Fibroblast of upper back skin (primary cell): Measurements from ENCODE around the gene ACSS1.

Source experiments
- DNase-seq: peaks from one replicate; pipeline ENCODE4 v3.0.0-alpha.2; 2013

ACSS1 gene

DNA sequence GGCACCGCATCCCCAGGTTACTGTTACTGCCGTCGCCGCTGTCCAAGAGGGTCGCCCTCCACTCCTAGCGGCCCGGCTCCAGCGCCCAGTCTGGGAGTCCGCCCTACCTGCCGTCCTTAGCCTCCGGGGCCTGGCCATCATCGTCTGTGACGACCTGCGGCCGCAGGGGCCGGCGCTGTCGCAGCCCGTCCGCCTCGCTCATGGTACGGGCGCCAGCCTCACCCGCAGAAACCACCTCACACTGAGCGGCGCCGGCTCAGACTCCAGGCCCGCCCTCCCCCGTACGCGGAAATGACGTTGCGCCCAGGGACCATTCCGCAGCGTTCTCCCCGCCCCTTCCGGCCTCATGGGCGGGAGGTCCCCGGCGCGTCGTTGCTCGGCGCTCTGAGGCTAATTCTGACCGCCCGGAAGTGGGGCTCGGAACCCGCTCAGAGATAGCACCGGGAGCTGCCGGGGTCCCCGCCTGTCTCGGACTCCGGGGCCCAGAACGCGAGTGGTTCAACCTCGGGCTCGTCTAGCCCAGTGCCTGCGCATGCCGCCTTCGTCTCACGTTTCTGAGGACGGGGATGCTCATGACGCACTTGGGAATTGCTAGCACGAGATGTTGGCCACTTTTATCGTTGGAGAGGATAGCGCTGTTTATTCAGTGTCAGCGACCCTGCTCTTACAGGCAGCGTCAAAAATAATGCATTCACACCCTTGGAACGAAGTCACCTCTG is 65.3 kb downstream of the ACSS1 start, which contains the start of gene APMAP:
Gene APMAP, minus strand, starts transcription at position 265 of the 719 bp plus-strand sequence. Its CDS starts 63 bp downstream, at position 202.
- peak; percentile 90 for DNase-seq

DNA sequence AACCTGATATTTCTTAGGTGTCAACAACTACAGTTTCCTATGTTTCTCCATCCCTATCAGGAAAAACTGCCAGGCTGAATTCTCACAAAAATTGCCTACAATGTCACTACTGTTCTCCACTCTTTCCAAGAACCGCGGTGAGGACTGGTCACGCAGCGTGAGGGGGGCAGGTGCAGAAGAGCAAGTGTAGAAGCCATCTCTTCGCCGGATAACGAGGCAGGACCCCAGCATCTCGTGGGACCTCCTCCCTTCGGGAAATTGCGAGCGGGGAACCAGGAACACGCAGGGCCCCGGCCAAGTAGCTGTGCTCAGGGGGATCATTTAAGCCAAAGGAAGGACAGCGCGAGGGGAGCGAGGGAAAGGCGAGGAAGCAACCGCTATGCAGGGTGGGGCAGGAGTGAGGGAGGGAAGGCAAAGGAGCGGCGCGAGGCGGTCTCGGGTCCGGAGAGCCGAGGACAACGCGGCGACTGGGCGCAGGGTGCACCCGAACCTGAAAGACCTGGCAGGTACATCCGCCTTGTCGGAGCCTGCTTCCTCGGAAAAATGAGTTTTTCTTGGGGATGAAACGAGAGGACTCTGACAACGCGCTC is 65.9 kb downstream of the ACSS1 start:
- DNase-seq = no peak

- no peak for DNase-seq
These were observed 67.1 kb downstream of the ACSS1 start for GRCh38 chr20:24990810-24991252.

GRCh38 chr20:24989162-24989561 is 68.8 kb downstream of the ACSS1 start:
- DNase-seq = no peak

- no peak for DNase-seq
These were observed 69.8 kb downstream of the ACSS1 start for GRCh38 chr20:24987873-24988835.

DNA sequence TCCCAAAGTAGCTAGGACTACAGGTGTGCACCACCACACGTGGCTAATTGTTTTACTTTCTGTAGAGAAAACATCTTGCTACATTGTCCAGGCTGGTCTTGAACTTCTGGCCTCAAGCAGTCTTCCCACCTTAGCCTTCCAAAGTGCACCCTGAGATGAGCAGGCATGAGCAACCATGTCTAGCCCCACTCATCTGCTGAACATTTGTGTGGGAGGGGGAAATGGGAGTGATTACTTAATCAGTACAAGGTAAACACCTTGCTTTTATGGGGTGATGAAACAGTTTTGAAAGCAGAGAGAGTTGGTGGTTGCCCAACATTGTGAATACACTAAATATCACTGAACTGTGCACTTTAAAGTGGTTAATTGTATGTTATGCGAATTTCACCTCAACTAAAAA is 70.7 kb downstream of the ACSS1 start:
- DNase-seq = no peak

- no peak for DNase-seq
These were observed 71.4 kb downstream of the ACSS1 start for GRCh38 chr20:24986436-24987015.

- no peak for DNase-seq
These were observed 72.1 kb downstream of the ACSS1 start for GRCh38 chr20:24985802-24986201.

DNA sequence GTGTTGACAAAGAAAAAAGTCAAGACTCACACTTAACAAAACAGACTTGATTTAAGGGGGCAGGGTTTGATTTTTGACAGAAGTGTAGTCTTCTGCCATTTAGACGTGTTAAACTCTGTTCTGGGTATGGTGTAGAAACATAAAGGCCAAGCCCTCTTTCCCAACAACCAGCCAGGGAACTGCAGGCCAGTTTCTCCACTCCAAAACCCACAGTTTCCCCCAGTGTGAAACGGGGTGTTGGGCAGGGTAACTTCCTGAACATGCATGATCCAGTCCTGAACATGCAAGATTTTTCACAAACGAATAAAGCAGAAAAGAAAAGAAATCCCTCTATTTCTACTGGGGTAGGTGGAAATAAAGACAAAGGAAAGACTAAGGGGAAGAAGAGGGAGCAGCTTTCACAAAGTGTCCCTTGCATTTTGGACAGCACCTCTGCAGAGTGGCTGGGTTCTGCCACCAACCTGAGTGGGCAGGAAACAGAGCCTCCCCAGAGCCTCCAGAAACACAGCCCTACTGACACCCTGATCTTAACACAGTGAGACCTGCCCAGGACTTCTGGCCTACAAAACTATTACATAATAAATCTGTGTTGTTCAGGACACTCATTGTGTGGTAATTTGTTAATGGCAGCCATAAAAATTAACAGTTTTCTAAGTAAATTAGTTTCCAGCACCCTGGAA is 72.8 kb downstream of the ACSS1 start:
- DNase-seq = no peak

DNA sequence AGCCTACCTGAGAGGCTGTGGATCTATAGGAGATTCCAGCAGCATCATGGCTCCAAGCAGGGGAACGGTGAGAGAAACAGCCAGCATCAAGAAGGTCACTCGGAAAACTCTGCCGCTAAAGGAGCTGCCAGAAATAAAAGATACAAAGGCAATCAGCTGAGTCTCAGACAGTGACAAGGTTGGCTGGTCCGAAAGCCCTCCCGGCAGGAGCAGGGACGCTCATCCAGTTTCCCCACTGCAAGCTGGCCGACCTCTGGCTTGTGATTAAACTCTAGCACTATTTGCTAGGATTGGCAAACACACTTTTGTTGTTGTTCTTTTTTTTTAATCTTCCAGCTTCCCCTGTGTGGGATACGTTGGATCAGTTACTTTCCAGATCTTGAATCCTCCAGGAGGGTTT is 74.0 kb downstream of the ACSS1 start:
- no peak for DNase-seq

GRCh38 chr20:24981790-24982189 is 76.1 kb downstream of the ACSS1 start:
- DNase-seq = no peak

- DNase-seq = no peak
These were observed 76.7 kb downstream of the ACSS1 start for GRCh38 chr20:24981282-24981681.

DNA sequence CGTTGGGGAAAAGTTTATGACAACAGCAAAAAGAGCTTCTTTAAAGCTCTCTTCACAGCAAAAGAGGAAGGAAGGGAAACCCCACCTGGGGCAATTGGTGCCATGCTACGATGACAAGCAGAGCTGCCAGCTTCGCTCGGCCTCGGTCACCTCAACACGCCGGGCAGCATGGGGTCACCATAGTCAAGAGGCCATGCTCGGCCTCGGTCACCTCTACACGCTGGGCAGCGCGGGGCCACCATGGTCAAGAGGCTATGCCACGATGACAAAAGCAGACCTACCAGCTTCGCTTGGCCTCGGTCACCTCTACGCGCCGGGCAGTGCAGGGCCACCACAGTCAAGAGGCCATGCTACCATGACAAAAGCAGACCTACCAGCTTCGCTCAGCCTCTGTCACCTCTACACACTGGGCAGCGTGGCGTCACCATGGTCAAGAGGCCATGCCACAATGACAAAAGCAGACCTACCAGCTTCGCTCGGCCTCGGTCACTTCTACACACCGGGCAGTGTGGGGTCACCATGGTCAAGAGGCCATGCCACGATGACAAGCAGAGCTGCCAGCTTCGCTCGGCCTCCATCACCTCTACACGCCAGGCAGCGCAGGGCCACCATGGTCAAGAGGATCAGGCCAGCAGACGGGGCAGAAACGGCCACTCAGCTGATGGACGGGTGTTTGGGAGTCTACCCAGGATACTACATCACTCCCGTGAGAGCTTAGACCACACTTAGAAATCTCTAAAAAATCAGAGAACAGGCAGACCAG is 77.5 kb downstream of the ACSS1 start:
- no peak for DNase-seq

DNA sequence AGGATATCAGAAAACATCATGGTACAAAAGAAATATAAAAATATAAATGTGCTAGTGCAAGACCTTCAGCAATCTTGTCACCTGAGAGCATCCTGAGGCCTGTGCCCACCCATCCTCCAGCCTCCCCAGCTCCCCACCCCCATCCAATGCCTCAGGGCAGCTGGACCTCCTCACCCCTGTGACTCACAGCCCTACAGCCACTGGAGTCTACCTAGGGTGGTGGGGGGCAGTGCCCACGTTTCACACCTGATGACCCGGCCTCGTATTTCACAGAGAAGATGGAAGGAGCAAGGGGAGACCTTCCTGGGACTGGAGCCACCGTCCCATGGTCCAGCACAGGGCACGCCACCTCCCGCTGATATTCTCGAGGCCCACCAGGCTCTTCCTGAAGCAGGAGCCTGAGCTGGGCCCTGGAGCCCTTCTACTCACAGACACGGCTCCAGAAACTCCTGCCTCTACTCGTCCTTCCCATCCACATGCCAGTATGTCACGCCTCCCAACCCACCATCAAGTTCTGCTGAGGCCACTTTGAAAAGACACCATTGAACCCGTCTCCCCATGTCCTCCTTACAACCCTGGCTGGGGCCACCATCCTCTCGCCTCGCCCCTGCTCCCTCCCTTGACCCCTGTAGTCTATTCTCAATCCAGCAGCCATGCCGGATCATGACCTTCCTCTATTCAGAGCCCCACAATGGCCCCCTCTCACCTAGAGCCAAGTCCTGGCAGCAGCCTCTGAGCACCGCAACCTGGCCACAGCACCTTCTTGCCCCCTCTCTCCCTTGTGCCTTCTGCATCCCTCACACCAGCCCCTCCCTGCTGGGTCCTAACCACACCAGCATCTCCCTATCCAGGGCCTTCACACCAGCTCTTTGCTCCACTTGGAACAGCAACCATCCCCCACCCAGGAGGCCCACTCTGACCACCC is 78.6 kb downstream of the ACSS1 start:
- no peak for DNase-seq

DNA sequence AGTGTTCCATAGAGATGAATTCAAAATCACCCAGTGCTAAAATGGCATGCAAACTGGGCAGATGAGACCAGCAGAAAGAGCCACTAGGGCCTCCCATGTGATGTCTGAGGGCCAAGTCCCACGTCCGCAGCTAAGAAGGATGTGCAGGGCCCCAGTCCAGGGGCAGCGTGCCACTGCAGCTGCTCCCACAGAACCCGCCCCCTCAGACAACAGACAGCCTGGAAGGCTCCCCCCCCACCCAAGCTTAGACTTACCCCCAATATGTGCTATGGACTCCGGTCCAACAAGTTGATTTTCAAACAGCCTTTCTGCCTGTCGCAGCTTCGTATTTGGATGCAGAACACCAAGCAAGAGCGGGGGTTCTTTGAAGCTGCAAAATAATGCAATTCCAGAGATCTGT is 79.4 kb downstream of the ACSS1 start:
- no peak for DNase-seq

DNA sequence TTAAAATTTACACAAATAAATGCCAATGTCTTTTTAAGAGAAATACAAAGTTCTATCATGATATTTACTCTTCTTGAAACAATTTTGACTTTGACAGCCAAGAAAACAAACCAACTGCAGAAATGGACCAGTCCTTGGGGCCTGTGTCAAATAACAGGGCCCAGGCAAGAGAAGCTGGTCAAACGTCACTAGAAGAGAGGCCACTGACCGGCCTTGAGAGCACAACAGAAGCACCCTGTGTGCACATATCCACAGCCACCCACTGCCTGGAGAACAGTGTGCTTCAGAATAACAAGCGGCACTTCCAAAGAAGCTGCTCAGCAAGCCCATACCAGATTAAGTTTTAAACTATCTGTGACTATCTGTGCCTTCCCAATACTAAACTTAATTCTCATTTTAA is 80.1 kb downstream of the ACSS1 start:
- DNase-seq = no peak

GRCh38 chr20:24977336-24977735 is 80.6 kb downstream of the ACSS1 start:
- no peak for DNase-seq

- DNase-seq = no peak
These were observed 85.6 kb downstream of the ACSS1 start for GRCh38 chr20:24972341-24972740.

- DNase-seq = no peak
These were observed 86.4 kb downstream of the ACSS1 start for GRCh38 chr20:24971376-24972101.

GRCh38 chr20:24970754-24971153 is 87.2 kb downstream of the ACSS1 start:
- DNase-seq = no peak
